Dermis microvascular lymphatic vessel endothelial cell (primary cell): ENCODE data around the gene MAX. TPM values are rescaled to one million over a fixed set of nuclear protein-coding genes. Genes with fewer than 3 reads are reported as not detected.
"Not testable (repeated sequence)": the region's sequence is repeated elsewhere in the genome, so short reads cannot be mapped to it uniquely, and the experiment has no call there.

ENCODE experiments used
- DNase-seq, 2 donors: peaks; one replicate each; pipeline versions ENCODE4 v3.0.0 to v3.0.0-alpha.2; 2010; ENCODE audit warnings: low read depth in 2 of 2
- total RNA-seq: library from RNA; depleted of rRNA; stranded (reverse); fragments of >200 nt; gene quantifications from 2 replicates; pipeline ENCODE4 v1.2.1, GENCODE V29; 2014

MAX gene
- total RNA-seq, 1 donor from 2014 or later: 40.6 TPM

GRCh38 chr14:65038966-65039365 lies 63.4 kb downstream of the MAX start:
- no peak for DNase-seq

- peak; percentile 37 to 45 for DNase-seq
Observed at GRCh38 chr14:65035049-65035448, 67.3 kb downstream of the MAX start.

- no peak for DNase-seq
Observed at GRCh38 chr14:65034021-65034420, 68.3 kb downstream of the MAX start.

GRCh38 chr14:65033181-65033580 lies 69.1 kb downstream of the MAX start:
- no peak for DNase-seq

GRCh38 chr14:65032319-65032718 lies 70.0 kb downstream of the MAX start:
- no peak for DNase-seq

GRCh38 chr14:65031321-65031720 lies 71.0 kb downstream of the MAX start:
- DNase-seq: not testable (repeated sequence)

- DNase-seq: no peak
Observed at GRCh38 chr14:65028937-65029336, 73.4 kb downstream of the MAX start.

GRCh38 chr14:65027127-65027799 lies 75.1 kb downstream of the MAX start:
- DNase-seq: no peak

GRCh38 chr14:65026526-65026925 lies 75.8 kb downstream of the MAX start:
- DNase-seq: no peak

GRCh38 chr14:65025818-65026217 lies 76.5 kb downstream of the MAX start:
- no peak for DNase-seq

Other genes with a start within 250 kb of the MAX start
- under 0.01 and 0.13 TPM in 2 replicates for gene SPTB, start 222.6 kb downstream of the MAX start, total RNA-seq
- 35.7 and 52.6 TPM in 2 replicates for gene CHURC1, start 188.1 kb downstream of the MAX start, total RNA-seq
- gene GPX2, start 159.8 kb downstream of the MAX start, total RNA-seq: not detected in 2 replicates
- 6.2 and 9.2 TPM in 2 replicates for gene RAB15, start 130.2 kb downstream of the MAX start, total RNA-seq
- 6.8 and 10.1 TPM in 2 replicates for gene FNTB, start 115.6 kb downstream of the MAX start, total RNA-seq